HL-60/S4 (cell line): ENCODE data around the gene IPO7.
"Not testable (repeated sequence)": the region's sequence is repeated elsewhere in the genome, so short reads cannot be mapped to it uniquely, and the experiment has no call there.

ENCODE experiments used
- in situ Hi-C: fragments of 300-500 bp; cut with MboI; formaldehyde crosslinking; loops from 2 replicates; pipeline ENCODE4 v1.14.3; 2022; ENCODE audit warnings: low sequenced_read_pairs

Gene IPO7

GRCh38 chr11:9397746-9398680, 13.6 kb downstream of the IPO7 start:
- in situ Hi-C loops = no loop called here

GRCh38 chr11:9399466-9399865, 15.0 kb downstream of the IPO7 start:
- in situ Hi-C loops = no loop called here

- in situ Hi-C loops = not testable (repeated sequence)
Observed at GRCh38 chr11:9401884-9402283, 17.4 kb downstream of the IPO7 start.

GRCh38 chr11:9428706-9429105, 44.3 kb downstream of the IPO7 start:
- in situ Hi-C loops = no loop called here

GRCh38 chr11:9438611-9439010, 54.2 kb downstream of the IPO7 start:
- in situ Hi-C loops = no loop called here

- in situ Hi-C loops = no loop called here
Observed at GRCh38 chr11:9446230-9446629, 61.8 kb downstream of the IPO7 start.

- in situ Hi-C loops = no loop called here
Observed at GRCh38 chr11:9448576-9449352, 64.3 kb downstream of the IPO7 start.

GRCh38 chr11:9452023-9452422, 67.6 kb downstream of the IPO7 start:
- in situ Hi-C loops = not testable (repeated sequence)

GRCh38 chr11:9455722-9456121, 71.3 kb downstream of the IPO7 start:
- in situ Hi-C loops = no loop called here

GRCh38 chr11:9459667-9460321, 75.3 kb downstream of the IPO7 start:
- in situ Hi-C loops = no loop called here

GRCh38 chr11:9460322-9461062, 76.0 kb downstream of the IPO7 start, which contains the start of gene ZNF143:
Gene ZNF143, plus strand, starts transcription at chr11:9461012. Its CDS starts 10,297 bp downstream, at chr11:9471309.
- in situ Hi-C loops = no loop called here

- in situ Hi-C loops = no loop called here
Observed at GRCh38 chr11:9461063-9461759, 76.8 kb downstream of the IPO7 start.

- in situ Hi-C loops = no loop called here
Observed at GRCh38 chr11:9461760-9462134, 77.3 kb downstream of the IPO7 start.

GRCh38 chr11:9462172-9462799, 77.8 kb downstream of the IPO7 start:
- in situ Hi-C loops = no loop called here

GRCh38 chr11:9462806-9463537, 78.5 kb downstream of the IPO7 start:
- in situ Hi-C loops = no loop called here

GRCh38 chr11:9470765-9471164, 86.3 kb downstream of the IPO7 start:
- in situ Hi-C loops = no loop called here

- in situ Hi-C loops = no loop called here
Observed at GRCh38 chr11:9473408-9473807, 89.0 kb downstream of the IPO7 start.

- in situ Hi-C loops = no loop called here
Observed at GRCh38 chr11:9479899-9480298, 95.4 kb downstream of the IPO7 start.
